Body of pancreas (tissue), 4 donors: ENCODE data around the gene RGSL1. TPM values are rescaled to one million over a fixed set of nuclear protein-coding genes. Genes with fewer than 3 reads are reported as not detected.

Experiments used
- ATAC-seq: fragments of 150-250 bp; one replicate; pipeline ENCODE4 v1.9.1; 2016
- DNase-seq, 4 donors: peaks; one replicate each; pipeline ENCODE4 v3.0.0-alpha.2; 2019
- H3K27ac ChIP-seq, 4 donors: fragments of 200-600 bp; sonication (generic); 1 replicate in 3 of 4; 2 replicates in 1 of 4; pipeline versions ENCODE4 v1.5.1 to v1.6.1; 2016 to 2019; ENCODE audit warnings: mild to moderate bottlenecking in 1 of 4, mixed read lengths in 1 of 4, moderate library complexity in 1 of 4
- H3K27me3 ChIP-seq, 2 donors: fragments of 200-600 bp; sonication (generic); one replicate each; pipeline ENCODE4 v1.6.0; 2016; ENCODE audit warnings: mild to moderate bottlenecking in 1 of 2
- H3K36me3 ChIP-seq, 2 donors: fragments of 200-600 bp; sonication (generic); replicated peaks in 1 of 2; 2 replicates each; pipeline ENCODE4 v1.5.1; 2016; ENCODE audit warnings: low read depth in 2 of 2; ENCODE audit not compliant: insufficient read depth in 1 of 2
- H3K4me1 ChIP-seq: fragments of 200-600 bp; sonication (generic); one replicate; pipeline ENCODE4 v1.6.0; 2016
- H3K4me3 ChIP-seq, 2 donors: fragments of 200-600 bp; sonication (generic); 1 replicate in 1 of 2; 2 replicates in 1 of 2; pipeline ENCODE4 v1.5.1; 2016 to 2019
- H3K9me3 ChIP-seq, 3 donors: fragments of 200-600 bp; sonication (generic); 1 replicate in 2 of 3; 2 replicates in 1 of 3; pipeline ENCODE4 v1.5.1; 2016
- POLR2A ChIP-seq, 3 donors: fragments of 450-650 bp; IDR thresholded peaks; one replicate each; pipeline ENCODE4 v1.6.1; 2016; ENCODE audit warnings: antibody characterized with exemption in 3 of 3, mild to moderate bottlenecking in 2 of 3
- WGBS, 2 donors: methylation state at CpG; one replicate each; pipeline ENCODE4 v1.1.5; 2017; 5-methylcytosine and 5-hydroxymethylcytosine counted together
- intact Hi-C: fragments of 100-400 bp; cut with DNase I; formaldehyde crosslinking; loops from one replicate; pipeline ENCODE4 v1.15.1; 2023
- total RNA-seq, 2 donors: library from RNA; depleted of rRNA; stranded (reverse); fragments of >200 nt; gene quantifications; one replicate each; pipeline ENCODE4 v1.1.0, GENCODE V29; 2016
- TF ChIP-seq, protein P1 (sequence below), 7 experiments: fragments of 450-650 bp in 4 of 7; fragments of 200-600 bp in 3 of 7; sonication (generic) in 3 of 7; IDR thresholded peaks; one replicate each; pipeline ENCODE4 v1.5.1; 2016 to 2019; ENCODE audit warnings: antibody characterized with exemption in 7 of 7

RGSL1 gene
- total RNA-seq, 2 donors from 2014 or later = not detected

DNA sequence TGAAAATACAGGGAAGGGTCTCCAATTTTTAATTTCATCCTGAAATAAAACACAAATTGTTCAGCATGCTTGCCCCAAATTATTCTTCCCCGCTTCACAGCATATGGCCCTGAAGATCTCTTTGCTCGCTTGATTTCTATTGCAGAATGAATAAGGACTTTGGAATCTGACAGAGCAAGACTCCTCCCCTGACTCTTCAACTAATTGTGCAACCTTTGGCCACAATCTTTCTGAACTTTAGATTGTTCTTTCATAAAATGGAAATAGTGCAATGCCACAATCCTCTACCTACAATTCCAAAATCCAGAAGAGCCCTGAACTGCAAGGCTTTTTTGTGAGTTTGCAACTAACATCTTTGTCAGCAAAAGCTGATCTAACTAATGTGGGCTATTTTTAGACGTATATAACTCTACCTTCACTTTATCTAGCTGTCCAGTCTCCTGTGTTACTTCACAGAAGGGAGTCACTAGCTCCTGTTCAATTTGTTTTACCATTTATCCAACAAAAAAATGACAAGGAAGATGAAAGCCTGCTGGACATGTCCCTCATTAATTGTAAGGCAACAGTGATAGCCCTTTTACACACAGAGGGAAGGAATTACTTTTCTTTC is 125.7 kb downstream of the RGSL1 start:
- no peak overlapping the region for H3K4me3 ChIP-seq
- intact Hi-C loops = no loop called here
- H3K27ac ChIP-seq = no peak overlapping the region
- no peaks in the 10 kb centered on the region for H3K4me1 ChIP-seq
- H3K9me3 ChIP-seq = no peaks in the 10 kb centered on the region
- TF ChIP-seq, protein P1, sequence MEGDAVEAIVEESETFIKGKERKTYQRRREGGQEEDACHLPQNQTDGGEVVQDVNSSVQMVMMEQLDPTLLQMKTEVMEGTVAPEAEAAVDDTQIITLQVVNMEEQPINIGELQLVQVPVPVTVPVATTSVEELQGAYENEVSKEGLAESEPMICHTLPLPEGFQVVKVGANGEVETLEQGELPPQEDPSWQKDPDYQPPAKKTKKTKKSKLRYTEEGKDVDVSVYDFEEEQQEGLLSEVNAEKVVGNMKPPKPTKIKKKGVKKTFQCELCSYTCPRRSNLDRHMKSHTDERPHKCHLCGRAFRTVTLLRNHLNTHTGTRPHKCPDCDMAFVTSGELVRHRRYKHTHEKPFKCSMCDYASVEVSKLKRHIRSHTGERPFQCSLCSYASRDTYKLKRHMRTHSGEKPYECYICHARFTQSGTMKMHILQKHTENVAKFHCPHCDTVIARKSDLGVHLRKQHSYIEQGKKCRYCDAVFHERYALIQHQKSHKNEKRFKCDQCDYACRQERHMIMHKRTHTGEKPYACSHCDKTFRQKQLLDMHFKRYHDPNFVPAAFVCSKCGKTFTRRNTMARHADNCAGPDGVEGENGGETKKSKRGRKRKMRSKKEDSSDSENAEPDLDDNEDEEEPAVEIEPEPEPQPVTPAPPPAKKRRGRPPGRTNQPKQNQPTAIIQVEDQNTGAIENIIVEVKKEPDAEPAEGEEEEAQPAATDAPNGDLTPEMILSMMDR (IDR thresholded peaks at IDR 0.05) = no peak
- no peak for TF ChIP-seq POLR2A (IDR thresholded peaks at IDR 0.05)
- 67 to 78% methylated on average over 3 of the region's 3 CpGs for WGBS, 2 donors
- H3K36me3 ChIP-seq = peaks cover 9 to 17% of the 10 kb centered on the region in 2 donors
- ATAC-seq (no peak), DNase-seq (no peak)
- no peaks in the 10 kb centered on the region for H3K27me3 ChIP-seq

DNA sequence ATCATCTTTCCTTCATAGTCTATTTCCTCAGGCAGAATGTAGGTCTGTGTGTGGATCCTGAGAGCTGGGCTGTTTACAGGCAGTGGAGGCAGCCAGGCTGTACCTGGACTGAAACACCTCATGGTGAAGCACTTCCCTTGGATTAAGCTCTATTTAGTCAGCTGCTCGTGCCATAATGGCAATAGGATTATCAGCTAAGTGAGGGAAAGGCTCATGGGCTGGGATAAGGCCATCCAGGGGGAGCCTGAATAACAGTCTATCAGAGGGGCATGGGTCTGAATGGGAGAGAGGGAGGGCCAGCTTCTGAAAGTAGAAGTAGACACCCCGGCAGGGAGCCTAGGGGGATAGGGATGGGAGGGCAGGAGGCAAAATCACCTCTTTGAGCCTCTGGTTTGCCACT is 130.8 kb downstream of the RGSL1 start:
- Histone ChIP-seq H3K27ac (no peak overlapping the region), H3K9me3 (no peaks in the 10 kb centered on the region), H3K36me3 (peaks cover 9 to 13% of the 10 kb centered on the region in 2 donors), H3K27me3 (no peaks in the 10 kb centered on the region), H3K4me1 (peaks cover 10% of the 10 kb centered on the region), H3K4me3 (no peak overlapping the region)
- intact Hi-C loops = no loop called here
- 84 to 89% methylated on average over 2 of the region's 2 CpGs for WGBS, 2 donors
- DNase-seq = no peak
- ATAC-seq = no peak
- TF ChIP-seq, protein P1 (IDR thresholded peaks at IDR 0.05) = no peak
- no peak for TF ChIP-seq POLR2A (IDR thresholded peaks at IDR 0.05)

DNA sequence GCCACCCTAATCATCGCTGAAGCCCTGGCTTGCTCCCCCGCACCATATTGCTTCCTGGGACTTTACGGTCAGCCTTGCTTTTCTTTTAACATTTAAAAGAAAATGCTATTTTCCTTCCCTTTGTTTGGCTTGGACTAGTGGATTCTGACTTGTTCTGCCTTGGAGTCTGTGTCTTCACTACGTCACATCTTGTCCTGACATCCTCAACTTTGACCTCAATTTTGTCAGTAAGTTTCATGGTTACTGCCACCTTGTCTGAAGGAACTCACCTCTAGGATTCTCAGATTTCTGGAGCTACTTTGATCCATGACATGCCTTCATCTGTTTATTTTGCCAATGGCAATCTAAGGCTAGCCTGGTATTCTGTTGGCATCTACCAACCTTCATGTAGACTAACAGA is 134.8 kb downstream of the RGSL1 start:
- peaks cover 22% of the 10 kb centered on the region for H3K4me1 ChIP-seq
- DNase-seq (no peak), ATAC-seq (no peak)
- WGBS, 2 donors = 96 to 97% methylated on average over 4 of the region's 4 CpGs
- H3K27me3 ChIP-seq = no peaks in the 10 kb centered on the region
- TF ChIP-seq, protein P1 (IDR thresholded peaks at IDR 0.05) = no peak
- TF ChIP-seq POLR2A (IDR thresholded peaks at IDR 0.05) = no peak
- no peak overlapping the region for H3K4me3 ChIP-seq
- H3K9me3 ChIP-seq = no peaks in the 10 kb centered on the region
- intact Hi-C loops = no loop called here
- H3K36me3 ChIP-seq = peaks cover 3 to 11% of the 10 kb centered on the region in 2 donors
- no peak overlapping the region for H3K27ac ChIP-seq

DNA sequence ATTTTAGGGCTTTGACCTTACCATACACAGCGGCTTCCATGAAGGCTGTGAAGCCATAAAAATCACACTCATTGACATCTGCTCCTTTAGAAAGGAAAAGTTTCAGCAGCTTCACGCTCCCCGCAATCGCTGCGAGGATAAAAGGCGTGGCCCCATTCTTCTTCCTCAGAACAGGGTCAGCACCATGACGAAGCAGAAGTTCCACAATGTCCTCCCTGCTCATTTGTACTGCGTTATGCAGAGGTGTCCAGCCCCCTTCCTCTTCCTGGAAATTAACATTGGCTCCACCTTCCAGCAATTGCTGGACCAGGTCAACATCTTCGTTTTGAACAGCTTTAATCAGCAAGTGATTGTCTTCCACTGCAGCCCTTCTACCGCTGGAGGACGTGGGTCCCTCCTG is 136.4 kb downstream of the RGSL1 start:
- peaks cover 22% of the 10 kb centered on the region for H3K4me1 ChIP-seq
- 87 to 95% methylated on average over 11 of the region's 11 CpGs for WGBS, 2 donors
- no peak overlapping the region for H3K4me3 ChIP-seq
- H3K27me3 ChIP-seq = no peaks in the 10 kb centered on the region
- TF ChIP-seq, protein P1 (IDR thresholded peaks at IDR 0.05) = no peak
- TF ChIP-seq POLR2A (IDR thresholded peaks at IDR 0.05) = no peak
- no peak overlapping the region for H3K27ac ChIP-seq
- no peak for ATAC-seq
- no peak for DNase-seq
- H3K36me3 ChIP-seq = no peaks in the 10 kb centered on the region
- intact Hi-C loops = no loop called here
- H3K9me3 ChIP-seq = no peaks in the 10 kb centered on the region

DNA sequence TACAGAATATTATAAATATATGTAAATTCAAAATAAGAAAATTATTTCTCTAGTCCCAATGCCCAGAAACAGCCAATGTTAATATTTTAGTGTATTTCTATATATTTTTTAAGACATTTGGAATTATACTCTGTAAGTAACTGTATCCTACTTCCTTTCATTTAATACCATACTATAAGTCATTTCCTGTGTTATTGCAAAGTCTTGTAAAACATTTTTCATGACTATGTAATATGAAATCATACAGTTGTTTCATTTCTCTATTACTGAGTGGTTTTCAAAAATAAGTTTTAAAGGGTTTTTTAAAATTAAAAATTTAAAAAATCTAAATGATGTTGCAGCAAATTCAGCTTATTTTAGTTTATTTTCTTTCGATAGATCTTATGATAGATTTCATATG is 137.1 kb downstream of the RGSL1 start:
- Histone ChIP-seq H3K36me3 (no peaks in the 10 kb centered on the region), H3K27ac (no peak overlapping the region), H3K9me3 (no peaks in the 10 kb centered on the region), H3K27me3 (no peaks in the 10 kb centered on the region), H3K4me3 (no peak overlapping the region), H3K4me1 (peaks cover 22% of the 10 kb centered on the region)
- intact Hi-C loops = no loop called here
- no peak for DNase-seq
- no peak for TF ChIP-seq POLR2A (IDR thresholded peaks at IDR 0.05)
- 0 to 2% methylated on average over 1 of the region's 1 CpG for WGBS, 2 donors
- ATAC-seq = no peak
